RWPE2 (cell line): Measurements from ENCODE around the gene VILL.
A peak's percentile ranks its signal among the peaks of the same experiment; 100 is the strongest.
"Not testable (repeated sequence)": the region's sequence is repeated elsewhere in the genome, so short reads cannot be mapped to it uniquely, and the experiment has no call there.

Source experiments
- ATAC-seq: fragments of 200-7000 bp; cut with Tn5 transposase; 3 replicates; pipeline ENCODE4 v1.9.1; 2021; ENCODE audit warnings: low read depth
- DNase-seq: peaks from one replicate; pipeline ENCODE4 v3.0.0-alpha.2; 2020; ENCODE audit warnings: low spot score
- H3K27ac ChIP-seq: fragments of 450-650 bp; 2 replicates; pipeline ENCODE4 v1.5.1; 2017; ENCODE audit warnings: mild to moderate bottlenecking; ENCODE audit not compliant: poor library complexity, severe bottlenecking
- H3K27me3 ChIP-seq: fragments of 250-450 bp; sonication (Bioruptor Pico); 2 replicates; pipeline ENCODE4 v1.5.1; 2021; ENCODE audit warnings: mild to moderate bottlenecking, moderate library complexity; ENCODE audit not compliant: insufficient read depth, poor library complexity, severe bottlenecking
- H3K36me3 ChIP-seq: fragments of 250-450 bp; sonication (Bioruptor Pico); 2 replicates; pipeline ENCODE4 v1.5.1; 2020; ENCODE audit warnings: low read depth, mild to moderate bottlenecking, moderate library complexity
- H3K4me1 ChIP-seq: fragments of 250-450 bp; sonication (Bioruptor Pico); 2 replicates; pipeline ENCODE4 v1.5.1; 2021; ENCODE audit warnings: mild to moderate bottlenecking, moderate library complexity; ENCODE audit not compliant: insufficient read depth, poor library complexity, severe bottlenecking
- H3K4me3 ChIP-seq: fragments of 250-450 bp; sonication (Bioruptor Pico); 2 replicates; pipeline ENCODE4 v1.5.1; 2021; ENCODE audit warnings: mild to moderate bottlenecking, moderate library complexity; ENCODE audit not compliant: severe bottlenecking
- H3K9me3 ChIP-seq: fragments of 250-450 bp; sonication (Bioruptor Pico); 2 replicates; pipeline ENCODE4 v1.5.1; 2021; ENCODE audit warnings: mild to moderate bottlenecking, moderate library complexity; ENCODE audit not compliant: severe bottlenecking
- TF ChIP-seq, protein P1 (sequence below): fragments of 450-650 bp; IDR thresholded peaks from one replicate; pipeline ENCODE4 v1.5.1; 2017; ENCODE audit warnings: mild to moderate bottlenecking, moderate library complexity; ENCODE audit not compliant: poor library complexity, severe bottlenecking

VILL gene

DNA sequence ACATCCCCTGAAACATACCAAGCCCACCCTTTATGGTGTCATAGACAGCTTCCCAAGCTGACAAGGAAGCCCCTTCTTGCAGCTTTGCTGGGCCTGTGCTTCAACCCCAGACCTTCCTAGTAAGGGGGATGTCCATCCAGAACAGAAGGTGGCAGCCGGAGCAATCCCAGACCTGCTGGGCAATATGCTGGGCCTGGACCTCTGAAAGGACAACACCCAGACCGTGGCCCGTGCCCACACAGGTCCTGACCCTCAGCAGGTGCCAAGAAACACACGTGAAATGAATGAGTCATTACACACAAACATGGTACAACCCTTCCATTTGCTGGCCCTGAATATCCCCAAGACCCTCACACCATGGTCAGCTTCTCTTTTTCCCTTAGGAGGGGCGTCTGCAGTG lies 19.8 kb upstream of the VILL start:
- no peak for ATAC-seq

GRCh38 chr3:37971467-37971866 lies 19.1 kb upstream of the VILL start:
- DNase-seq, result no peak
- no peak overlapping the region for H3K27ac ChIP-seq

More for the DNA sequence above, 19.8 kb upstream of the VILL start:
- H3K4me3 ChIP-seq, result no peak overlapping the region
- no peaks in the 10 kb centered on the region for H3K27me3 ChIP-seq
- TF ChIP-seq, protein P1, sequence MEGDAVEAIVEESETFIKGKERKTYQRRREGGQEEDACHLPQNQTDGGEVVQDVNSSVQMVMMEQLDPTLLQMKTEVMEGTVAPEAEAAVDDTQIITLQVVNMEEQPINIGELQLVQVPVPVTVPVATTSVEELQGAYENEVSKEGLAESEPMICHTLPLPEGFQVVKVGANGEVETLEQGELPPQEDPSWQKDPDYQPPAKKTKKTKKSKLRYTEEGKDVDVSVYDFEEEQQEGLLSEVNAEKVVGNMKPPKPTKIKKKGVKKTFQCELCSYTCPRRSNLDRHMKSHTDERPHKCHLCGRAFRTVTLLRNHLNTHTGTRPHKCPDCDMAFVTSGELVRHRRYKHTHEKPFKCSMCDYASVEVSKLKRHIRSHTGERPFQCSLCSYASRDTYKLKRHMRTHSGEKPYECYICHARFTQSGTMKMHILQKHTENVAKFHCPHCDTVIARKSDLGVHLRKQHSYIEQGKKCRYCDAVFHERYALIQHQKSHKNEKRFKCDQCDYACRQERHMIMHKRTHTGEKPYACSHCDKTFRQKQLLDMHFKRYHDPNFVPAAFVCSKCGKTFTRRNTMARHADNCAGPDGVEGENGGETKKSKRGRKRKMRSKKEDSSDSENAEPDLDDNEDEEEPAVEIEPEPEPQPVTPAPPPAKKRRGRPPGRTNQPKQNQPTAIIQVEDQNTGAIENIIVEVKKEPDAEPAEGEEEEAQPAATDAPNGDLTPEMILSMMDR, result no peak
- no peaks in the 10 kb centered on the region for H3K9me3 ChIP-seq
- no peaks in the 10 kb centered on the region for H3K4me1 ChIP-seq
- no peak for DNase-seq
- H3K36me3 ChIP-seq, result peaks cover 15% of the 10 kb centered on the region
- H3K27ac ChIP-seq, result no peak overlapping the region

DNA sequence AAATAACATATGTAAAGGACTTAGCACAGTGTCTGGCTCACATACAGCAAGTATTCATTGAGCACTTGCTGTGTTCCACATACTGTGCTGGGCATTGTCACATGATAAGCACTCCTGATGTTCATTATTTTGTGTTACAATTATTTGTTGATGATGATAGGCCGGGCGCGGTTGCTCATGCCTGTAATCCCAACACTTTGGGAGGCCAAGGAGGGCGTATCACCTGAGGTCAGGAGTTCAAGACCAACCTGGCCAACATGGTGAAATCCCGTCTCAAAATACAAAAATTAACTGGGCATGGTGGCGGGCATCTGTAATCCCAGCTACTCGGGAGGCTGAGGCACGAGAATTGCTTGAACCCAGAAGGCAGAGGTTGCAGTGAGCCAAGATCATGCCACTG lies 18.5 kb upstream of the VILL start:
- peaks cover 20% of the 10 kb centered on the region for H3K36me3 ChIP-seq
- DNase-seq, H3K4me1 ChIP-seq, H3K27ac ChIP-seq, H3K9me3 ChIP-seq, H3K27me3 ChIP-seq, H3K4me3 ChIP-seq, ATAC-seq: not testable (repeated sequence)

More at GRCh38 chr3:37971467-37971866, 19.1 kb upstream of the VILL start:
- no peak for ATAC-seq
- TF ChIP-seq, protein P1, result no peak
- Histone ChIP-seq H3K4me1 (no peaks in the 10 kb centered on the region), H3K4me3 (no peak overlapping the region), H3K36me3 (peaks cover 20% of the 10 kb centered on the region), H3K27me3 (no peaks in the 10 kb centered on the region), H3K9me3 (no peaks in the 10 kb centered on the region)

- H3K27ac ChIP-seq, result no peak overlapping the region
- DNase-seq (no peak), ATAC-seq (no peak)
- peaks cover 19% of the 10 kb centered on the region for H3K36me3 ChIP-seq
- H3K4me1 ChIP-seq, result no peaks in the 10 kb centered on the region
- H3K27me3 ChIP-seq, result no peaks in the 10 kb centered on the region
- no peak overlapping the region for H3K4me3 ChIP-seq
- H3K9me3 ChIP-seq, result no peaks in the 10 kb centered on the region
- TF ChIP-seq, protein P1, result no peak
These were observed 17.1 kb upstream of the VILL start for GRCh38 chr3:37973246-37974054.

DNA sequence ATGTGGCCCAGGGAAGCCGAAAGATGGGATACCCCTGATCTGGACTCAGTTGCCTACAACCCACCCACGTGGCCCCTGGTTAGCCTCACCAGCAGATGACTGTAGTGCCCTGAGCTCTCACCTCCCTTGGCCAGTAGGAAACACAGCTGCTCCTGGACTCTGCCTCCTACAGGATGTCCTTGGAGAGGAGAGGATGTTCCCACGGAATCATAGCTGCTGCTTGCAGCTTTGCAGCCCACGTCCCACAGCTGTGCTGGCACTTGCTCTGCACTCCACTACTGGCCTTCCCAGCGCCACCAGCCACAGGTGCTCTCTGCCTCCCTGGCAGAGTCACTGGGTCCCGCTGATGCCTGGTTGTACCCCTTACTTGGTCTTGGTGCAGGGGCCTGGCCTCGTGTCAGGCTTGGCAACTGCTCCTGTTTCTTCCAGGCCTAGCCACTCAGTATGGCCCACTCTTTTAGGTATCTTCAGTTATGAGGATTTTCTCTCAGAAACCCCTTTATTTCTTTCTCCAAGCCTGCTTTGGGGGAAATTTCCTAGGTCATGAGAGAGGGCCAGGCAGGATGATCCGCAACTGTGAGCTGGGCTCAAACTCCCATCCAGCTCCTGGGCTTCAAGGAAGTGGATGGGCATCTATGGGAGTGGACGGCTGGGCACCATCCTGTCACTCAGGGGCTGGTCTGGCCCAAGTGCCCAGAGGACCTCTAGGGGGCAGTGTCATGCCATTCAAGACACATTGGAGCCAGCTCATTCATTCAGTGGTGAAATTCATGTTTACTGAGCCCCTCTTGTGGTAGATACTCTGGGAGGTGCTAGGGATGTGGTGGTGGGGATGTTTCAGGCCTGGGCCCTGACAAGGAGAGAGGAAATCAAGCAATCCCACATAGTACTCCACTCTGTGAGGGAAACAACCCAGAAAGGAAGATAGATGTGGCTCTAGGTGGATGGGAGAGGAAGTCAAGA lies 16.2 kb upstream of the VILL start:
- H3K27me3 ChIP-seq, result no peaks in the 10 kb centered on the region
- no peak overlapping the region for H3K27ac ChIP-seq
- peaks cover 19% of the 10 kb centered on the region for H3K36me3 ChIP-seq
- no peak overlapping the region for H3K4me3 ChIP-seq
- peak; percentile 85 for ATAC-seq
- H3K4me1 ChIP-seq, result no peaks in the 10 kb centered on the region
- H3K9me3 ChIP-seq, result no peaks in the 10 kb centered on the region
- peak; percentile 51 for DNase-seq
- TF ChIP-seq, protein P1, result peak; percentile 72
